Panc1 (cell line): ENCODE measurements around the gene KAT7.

Experiments
- CTCF ChIP-seq: fragments of 450-650 bp; IDR thresholded peaks from 2 replicates; pipeline ENCODE4 v1.5.1; 2017; ENCODE audit warnings: mild to moderate bottlenecking
- POLR2AphosphoS5 ChIP-seq: IDR thresholded peaks from 2 replicates; pipeline ENCODE4 v1.6.1; 2012; ENCODE audit warnings: mild to moderate bottlenecking, low read depth, low read length, moderate library complexity
- TCF7L2 ChIP-seq: IDR thresholded peaks from 2 replicates; pipeline ENCODE4 v1.6.1; 2011; ENCODE audit warnings: mild to moderate bottlenecking, low read depth, low read length, inconsistent platforms

GRCh38 chr17:49869038-49869374 lies 80.5 kb downstream of the KAT7 start:
- TF ChIP-seq CTCF: no peak
- TF ChIP-seq TCF7L2: no peak
- no peak for TF ChIP-seq POLR2AphosphoS5
